Peyer's patch (tissue), 4 donors: ENCODE data around the gene VWA5B1.

Experiments used
- CTCF ChIP-seq, 6 experiments: fragments of 450-650 bp in 4 of 6; fragments of 200-600 bp in 2 of 6; sonication (generic) in 1 of 6; IDR thresholded peaks; one replicate each; pipeline ENCODE4 v1.5.1; 2017 to 2019; ENCODE audit warnings: antibody characterized with exemption in 6 of 6, mild to moderate bottlenecking in 3 of 6, moderate library complexity in 1 of 6
- POLR2A ChIP-seq, 2 donors: fragments of 450-650 bp; IDR thresholded peaks; one replicate each; pipeline ENCODE4 v1.5.1; 2017; ENCODE audit warnings: antibody characterized with exemption in 2 of 2, mild to moderate bottlenecking in 2 of 2, moderate library complexity in 2 of 2

DNA sequence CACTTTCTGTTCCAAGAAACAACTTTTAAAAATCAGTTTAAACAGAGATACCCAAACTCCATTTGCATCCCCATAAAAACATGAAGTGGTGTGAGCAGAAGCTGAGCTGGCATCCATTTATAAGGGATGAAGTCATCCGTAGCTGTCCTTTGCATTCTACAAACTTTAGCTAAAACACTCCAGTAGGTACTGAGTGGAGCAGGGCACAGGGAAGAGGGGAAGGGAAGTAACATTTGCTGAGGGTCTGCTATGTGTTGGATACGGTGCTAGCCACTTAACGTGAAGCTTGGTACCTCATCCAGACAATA lies 32.9 kb downstream of the VWA5B1 start:
- TF ChIP-seq CTCF (IDR thresholded peaks at IDR 0.05) (no peak), POLR2A (IDR thresholded peaks at IDR 0.05) (no peak)
